ENCODE results near the gene ANKS1A.

GRCh38 chr6:34961574-34961973, 72.5 kb downstream of the ANKS1A start:
- TF ChIP-seq, protein P1, sequence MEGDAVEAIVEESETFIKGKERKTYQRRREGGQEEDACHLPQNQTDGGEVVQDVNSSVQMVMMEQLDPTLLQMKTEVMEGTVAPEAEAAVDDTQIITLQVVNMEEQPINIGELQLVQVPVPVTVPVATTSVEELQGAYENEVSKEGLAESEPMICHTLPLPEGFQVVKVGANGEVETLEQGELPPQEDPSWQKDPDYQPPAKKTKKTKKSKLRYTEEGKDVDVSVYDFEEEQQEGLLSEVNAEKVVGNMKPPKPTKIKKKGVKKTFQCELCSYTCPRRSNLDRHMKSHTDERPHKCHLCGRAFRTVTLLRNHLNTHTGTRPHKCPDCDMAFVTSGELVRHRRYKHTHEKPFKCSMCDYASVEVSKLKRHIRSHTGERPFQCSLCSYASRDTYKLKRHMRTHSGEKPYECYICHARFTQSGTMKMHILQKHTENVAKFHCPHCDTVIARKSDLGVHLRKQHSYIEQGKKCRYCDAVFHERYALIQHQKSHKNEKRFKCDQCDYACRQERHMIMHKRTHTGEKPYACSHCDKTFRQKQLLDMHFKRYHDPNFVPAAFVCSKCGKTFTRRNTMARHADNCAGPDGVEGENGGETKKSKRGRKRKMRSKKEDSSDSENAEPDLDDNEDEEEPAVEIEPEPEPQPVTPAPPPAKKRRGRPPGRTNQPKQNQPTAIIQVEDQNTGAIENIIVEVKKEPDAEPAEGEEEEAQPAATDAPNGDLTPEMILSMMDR (conservative IDR thresholded peaks at IDR 0.05 in 1 of 2, IDR thresholded peaks at IDR 0.05 in 1 of 2; ENCODE audit: extremely low read depth in 1 of 2, insufficient read depth in 1 of 2, low read depth in 1 of 2, low read length in 2 of 2) = no peak
- no peak for TF ChIP-seq EZH2 (IDR thresholded peaks at IDR 0.05; ENCODE audit: borderline replicate concordance, low read length)

Data from mammary epithelial cell (primary cell).